GM21825 (cell line): ENCODE measurements around the gene CCL25.
"Not testable (repeated sequence)": the region's sequence is repeated elsewhere in the genome, so short reads cannot be mapped to it uniquely, and the experiment has no call there.

Source experiments
- ATAC-seq: cut with Tn5 transposase; IDR thresholded peaks from one replicate; pipeline ENCODE4 v1.9.1; 2021; ENCODE audit warnings: mild to moderate bottlenecking, moderate library complexity; ENCODE audit not compliant: unreplicated experiment

The CCL25 gene, protein sequence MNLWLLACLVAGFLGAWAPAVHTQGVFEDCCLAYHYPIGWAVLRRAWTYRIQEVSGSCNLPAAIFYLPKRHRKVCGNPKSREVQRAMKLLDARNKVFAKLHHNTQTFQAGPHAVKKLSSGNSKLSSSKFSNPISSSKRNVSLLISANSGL

GRCh38 chr19:8052464-8052859 is at the start of gene CCL25:
CCL25 (plus strand) TSS chr19:8052760; CDS start chr19:8053050, 290 bp downstream.
- ATAC-seq, result no peak

GRCh38 chr19:8004001-8004400 is 48.6 kb upstream of the CCL25 start:
- no peak for ATAC-seq

- peak; percentile 32 for ATAC-seq
Observed at GRCh38 chr19:8004723-8005513, 47.6 kb upstream of the CCL25 start.

- peak; percentile 71 for ATAC-seq
Observed at GRCh38 chr19:8005534-8006256, 46.9 kb upstream of the CCL25 start, which contains the start of gene ELAVL1. ELAVL1 (minus strand) TSS chr19:8005641; CDS start chr19:7991815, 13,826 bp downstream.

DNA sequence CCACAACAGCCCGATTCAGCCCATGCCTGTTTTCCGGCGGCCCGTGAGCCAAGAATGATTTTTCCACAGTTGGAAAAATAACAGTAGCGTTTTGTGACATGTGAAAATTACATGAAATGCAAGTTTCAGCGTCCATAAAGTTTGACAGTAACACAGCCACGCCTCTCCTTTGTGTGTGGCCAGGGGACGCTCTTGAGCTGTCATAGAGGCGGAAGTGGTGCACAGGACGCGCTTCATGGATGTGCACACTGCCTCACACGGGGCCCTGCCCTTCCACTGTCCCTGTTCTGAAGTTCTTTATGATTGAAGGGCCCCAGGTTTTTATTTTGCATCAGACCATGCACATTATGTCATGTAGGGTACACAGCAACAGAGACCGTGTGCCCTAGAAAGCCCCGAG is 34.8 kb upstream of the CCL25 start:
- no peak for ATAC-seq

DNA sequence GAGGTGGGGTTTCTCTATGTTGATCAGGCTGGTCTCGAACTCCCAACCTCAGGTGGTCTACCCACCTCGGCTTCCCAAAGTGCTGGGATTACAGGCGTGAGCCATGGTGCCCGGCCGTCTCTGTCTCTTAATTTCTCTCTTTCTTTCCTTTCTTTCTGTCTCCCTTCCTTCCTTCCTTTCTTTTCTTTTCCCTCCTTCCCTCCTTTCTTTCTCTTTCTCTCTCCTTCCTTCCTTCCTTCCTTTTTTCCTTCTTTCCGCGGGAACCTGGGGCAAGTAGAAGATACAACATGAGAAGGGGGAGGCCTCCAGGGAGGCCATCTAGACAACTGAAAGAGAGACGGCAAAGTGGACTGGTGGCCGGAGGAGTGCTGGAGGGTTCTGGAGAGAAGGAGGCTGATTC is 31.9 kb upstream of the CCL25 start:
- no peak for ATAC-seq

DNA sequence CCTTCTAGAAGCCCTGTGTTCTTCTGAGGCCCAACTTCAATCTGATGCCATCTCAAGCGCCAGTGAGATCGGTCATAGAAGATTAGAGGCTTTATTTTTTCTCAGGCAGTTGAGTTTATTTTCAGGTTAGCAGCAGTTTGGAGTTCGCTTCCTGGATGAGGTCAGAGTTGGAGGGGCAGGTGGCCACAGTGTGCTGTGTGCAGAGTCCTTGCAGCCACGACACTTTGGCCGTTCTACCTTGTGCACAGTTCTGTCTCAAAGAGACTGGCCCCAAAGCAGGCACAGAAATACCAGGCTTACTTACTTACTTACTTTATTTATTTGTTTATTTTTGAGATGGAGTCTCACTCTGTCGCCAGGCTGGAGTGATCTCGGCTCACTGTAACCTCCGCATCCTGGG is 31.2 kb upstream of the CCL25 start:
- ATAC-seq, result no peak

DNA sequence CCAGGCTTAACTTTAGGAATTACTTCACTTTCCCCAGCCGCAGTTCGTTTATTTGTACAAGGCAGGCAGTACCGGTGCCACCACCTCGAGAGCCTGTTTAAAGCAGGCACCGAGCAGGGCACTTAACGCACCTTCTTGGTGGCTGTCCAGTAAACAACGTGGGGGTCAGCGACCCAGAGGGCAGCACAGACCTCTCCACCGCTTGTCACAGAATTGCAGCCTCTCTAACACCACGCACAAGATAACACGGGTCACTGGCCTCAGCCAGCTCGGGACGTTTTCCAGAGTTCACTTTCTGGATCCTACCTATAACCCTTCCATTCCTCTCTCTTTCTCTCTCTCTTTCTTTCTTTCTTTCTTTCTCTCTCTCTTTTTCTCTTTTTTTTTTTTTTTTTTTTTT is 30.3 kb upstream of the CCL25 start:
- ATAC-seq, result no peak

DNA sequence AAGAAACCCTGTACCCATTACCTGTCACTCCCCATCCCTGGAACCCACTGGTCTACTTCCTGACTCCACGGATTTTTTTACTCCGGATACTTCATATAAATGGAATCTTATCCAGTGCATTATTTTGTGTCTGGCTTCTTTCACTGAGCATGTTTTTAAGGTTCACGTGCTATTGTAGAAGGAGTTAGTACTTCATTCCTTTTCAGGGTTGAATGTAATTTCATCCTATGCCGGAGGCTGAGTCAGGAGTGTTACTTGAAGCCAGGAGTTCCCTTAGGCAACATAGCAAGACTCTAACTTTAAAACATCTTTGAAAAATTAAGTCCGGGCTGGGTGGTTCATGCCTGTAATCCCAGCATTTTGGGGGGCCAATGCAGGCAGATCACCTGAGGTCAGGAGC is 29.2 kb upstream of the CCL25 start:
- ATAC-seq, result no peak

DNA sequence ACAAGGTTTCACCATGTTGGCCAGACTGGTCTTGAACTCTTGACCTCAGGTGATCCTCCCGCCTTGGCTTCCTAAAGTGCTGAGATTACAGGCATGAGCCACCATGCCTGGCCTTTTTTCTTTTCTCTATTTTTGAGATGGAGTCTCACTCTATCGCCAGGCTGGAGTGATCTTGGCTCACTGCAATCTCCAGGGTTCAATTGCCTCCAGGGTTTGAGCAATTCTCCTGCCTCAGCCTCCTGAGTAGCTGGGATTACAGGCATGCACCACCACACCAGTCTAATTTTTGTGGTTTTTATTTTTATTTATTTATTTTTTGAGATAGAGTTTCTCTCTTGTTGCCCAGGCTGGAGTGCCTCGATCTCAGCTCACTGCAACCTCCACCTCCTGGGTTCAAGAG is 28.3 kb upstream of the CCL25 start:
- ATAC-seq, result not testable (repeated sequence)

- no peak for ATAC-seq
Observed at GRCh38 chr19:8025316-8025715, 27.2 kb upstream of the CCL25 start.

DNA sequence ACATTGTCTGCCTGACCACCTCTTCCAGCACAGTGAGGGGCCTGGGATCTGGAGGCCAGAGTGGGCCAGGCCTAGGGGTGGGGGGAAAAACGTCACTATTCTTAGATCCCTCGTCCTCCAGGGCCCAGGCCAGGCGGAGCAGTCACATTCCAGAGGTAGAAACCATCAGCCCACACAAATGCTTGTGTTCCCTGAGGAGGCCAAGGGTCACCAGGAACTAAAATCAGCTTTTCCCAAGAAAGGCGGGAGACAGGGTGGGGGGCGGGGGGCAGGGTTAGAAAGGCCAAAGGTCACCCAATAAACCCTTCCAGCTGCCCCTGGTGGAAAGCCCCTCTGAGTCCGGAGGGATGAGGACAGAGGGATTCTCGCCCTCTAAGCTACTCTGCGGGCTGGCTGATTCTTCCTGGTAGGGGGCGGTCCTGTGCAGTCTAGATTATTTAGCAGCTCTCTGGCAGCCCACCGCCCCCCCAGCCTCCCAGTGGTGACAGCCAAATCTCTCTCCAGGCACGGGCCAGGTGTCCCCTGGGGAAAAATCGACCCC is 23.5 kb upstream of the CCL25 start:
- ATAC-seq, result no peak

DNA sequence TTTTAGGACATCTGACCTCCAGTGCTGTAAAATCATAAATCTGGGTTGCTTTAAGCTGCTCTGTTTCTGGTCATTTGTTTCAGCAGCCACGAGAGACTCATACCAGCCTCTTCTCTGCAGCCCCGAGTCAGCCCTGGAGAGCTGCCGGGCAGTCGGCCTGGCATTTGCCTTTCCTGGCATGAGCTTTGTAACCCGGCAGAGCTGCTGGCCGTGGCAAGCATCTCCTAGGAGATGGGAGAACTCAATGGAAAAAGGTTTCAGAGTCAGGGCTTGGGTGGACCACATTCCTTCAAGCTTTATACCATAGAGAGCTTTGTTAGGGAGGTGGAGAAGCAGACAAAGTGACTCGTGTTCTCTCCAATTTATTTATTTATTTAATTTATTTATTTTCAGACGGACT is 21.6 kb upstream of the CCL25 start:
- ATAC-seq, result no peak

GRCh38 chr19:8033287-8034177 is 19.0 kb upstream of the CCL25 start:
- not testable (repeated sequence) for ATAC-seq

- no peak for ATAC-seq
Observed at GRCh38 chr19:8034178-8034525, 18.4 kb upstream of the CCL25 start.

- no peak for ATAC-seq
Observed at GRCh38 chr19:8036434-8037099, 16.0 kb upstream of the CCL25 start.

- no peak for ATAC-seq
Observed at GRCh38 chr19:8038815-8039214, 13.7 kb upstream of the CCL25 start.

DNA sequence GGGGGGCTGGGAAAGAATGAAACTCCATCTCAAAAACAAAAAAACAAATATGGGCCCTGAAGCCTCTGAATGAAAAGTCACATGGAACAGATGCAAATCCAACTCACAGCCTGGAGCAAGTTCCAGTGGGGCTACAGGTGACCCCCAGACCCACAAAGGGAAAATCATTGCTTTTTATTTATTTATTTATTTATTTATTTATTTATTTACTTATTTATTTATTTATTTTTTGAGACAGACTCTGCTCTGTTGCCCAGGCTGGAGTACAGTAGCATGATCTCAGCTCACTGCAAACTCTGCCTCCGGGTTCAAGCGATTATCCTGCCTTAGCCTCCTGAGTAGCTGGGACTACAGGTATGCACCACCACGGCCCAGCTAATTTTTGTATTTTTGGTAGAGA is 13.3 kb upstream of the CCL25 start:
- ATAC-seq, result no peak

- ATAC-seq, result no peak
Observed at GRCh38 chr19:8041531-8041931, 11.0 kb upstream of the CCL25 start.

DNA sequence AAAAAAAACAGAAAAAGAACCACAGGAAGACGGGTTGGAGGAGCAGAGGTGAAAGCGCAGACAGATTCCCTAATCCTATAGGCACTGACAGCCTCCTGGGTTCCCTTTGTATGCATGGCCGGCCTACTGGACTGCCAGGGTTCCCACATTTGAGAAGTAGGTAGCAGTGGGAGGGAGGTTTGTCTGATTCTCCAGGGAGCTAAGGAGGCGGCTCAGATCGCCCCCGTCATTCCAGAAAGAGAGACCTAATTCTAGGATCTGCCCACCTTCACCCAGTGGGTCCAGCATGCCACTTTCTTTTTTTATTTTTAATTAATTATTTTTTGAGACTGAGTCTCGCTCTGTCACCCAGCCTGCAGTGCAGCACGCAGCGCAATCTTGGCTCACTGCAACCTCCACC is 9.7 kb upstream of the CCL25 start:
- no peak for ATAC-seq
